Type B pancreatic cell (in vitro differentiated cells): Measurements from ENCODE around the gene B3GALT5. TPM values are rescaled to one million over a fixed set of nuclear protein-coding genes. Genes with fewer than 3 reads are reported as not detected.

Source experiments
- DNase-seq: peaks from one replicate; pipeline ENCODE4 v3.0.0; 2021; ENCODE audit warnings: mixed read lengths; ENCODE audit not compliant: unreplicated experiment; ENCODE audit errors: extremely low spot score
- H3K27ac Mint-ChIP-seq: 2 replicates; pipeline ENCODE4 v1.8.0; 2021; ENCODE audit warnings: mild to moderate bottlenecking, mixed read lengths
- H3K27me3 Mint-ChIP-seq: 2 replicates; pipeline ENCODE4 v1.8.0; 2021; ENCODE audit warnings: mixed read lengths
- H3K36me3 Mint-ChIP-seq: 2 replicates; pipeline ENCODE4 v1.8.0; 2021; ENCODE audit warnings: mixed read lengths
- H3K4me1 Mint-ChIP-seq: one replicate; pipeline ENCODE4 v1.8.0; 2021; ENCODE audit warnings: mixed read lengths; ENCODE audit not compliant: unreplicated experiment
- H3K4me3 Mint-ChIP-seq: 2 replicates; pipeline ENCODE4 v1.8.0; 2021; ENCODE audit warnings: mild to moderate bottlenecking, mixed read lengths
- H3K9me3 Mint-ChIP-seq: 2 replicates; pipeline ENCODE4 v1.8.0; 2021; ENCODE audit warnings: mixed read lengths
- CTCF ChIP-seq: fragments of 200-600 bp; sonication (generic); conservative IDR thresholded peaks from 2 replicates; pipeline ENCODE4 v1.5.0; 2021; ENCODE audit warnings: antibody characterized with exemption, mild to moderate bottlenecking
- total RNA-seq: library from RNA; stranded (reverse); gene quantifications from 2 replicates; pipeline ENCODE4 v1.2.1, GENCODE V29; 2021; ENCODE audit warnings: low replicate concordance

B3GALT5 gene
- total RNA-seq, 1 donor from 2014 or later, result 14.2 TPM

- H3K9me3 Mint-ChIP-seq, result no peaks in the 10 kb centered on the region
- H3K4me1 Mint-ChIP-seq, result peaks cover 25% of the 10 kb centered on the region
- peak overlapping the region; percentile 77 for H3K4me3 Mint-ChIP-seq
- H3K27ac Mint-ChIP-seq, result peak overlapping the region; percentile 66
- no peak for DNase-seq
- H3K36me3 Mint-ChIP-seq, result peaks cover 9% of the 10 kb centered on the region
- H3K27me3 Mint-ChIP-seq, result peaks cover 21% of the 10 kb centered on the region
- no peak for TF ChIP-seq CTCF
These were observed 2.0 kb upstream of the B3GALT5 start for GRCh38 chr21:39610703-39611102.

- Mint-ChIP-seq H3K27me3 (peaks cover 24% of the 10 kb centered on the region), H3K9me3 (peaks cover 4% of the 10 kb centered on the region), H3K36me3 (peaks cover 11% of the 10 kb centered on the region), H3K4me3 (peak overlapping the region; percentile 85), H3K27ac (peak overlapping the region; percentile 80), H3K4me1 (peaks cover 29% of the 10 kb centered on the region)
- TF ChIP-seq CTCF, result no peak
- no peak for DNase-seq
These were observed 1.1 kb upstream of the B3GALT5 start for GRCh38 chr21:39611551-39612190.

GRCh38 chr21:39613041-39613934, 548 bp downstream of the B3GALT5 start:
- Mint-ChIP-seq H3K27me3 (peaks cover 24% of the 10 kb centered on the region), H3K4me3 (peak overlapping the region; percentile 92)
- DNase-seq, result no peak

GRCh38 chr21:39616211-39616772, 3.6 kb downstream of the B3GALT5 start:
- TF ChIP-seq CTCF, result no peak
- Mint-ChIP-seq H3K27ac (peak overlapping the region; percentile 81), H3K4me1 (peaks cover 25% of the 10 kb centered on the region), H3K9me3 (peaks cover 4% of the 10 kb centered on the region), H3K36me3 (peaks cover 18% of the 10 kb centered on the region), H3K4me3 (peak overlapping the region; percentile 77), H3K27me3 (peaks cover 24% of the 10 kb centered on the region)
- DNase-seq, result no peak

More at GRCh38 chr21:39613041-39613934, 548 bp downstream of the B3GALT5 start:
- peaks cover 29% of the 10 kb centered on the region for H3K4me1 Mint-ChIP-seq
- H3K9me3 Mint-ChIP-seq, result peaks cover 4% of the 10 kb centered on the region
- no peak for TF ChIP-seq CTCF
- H3K27ac Mint-ChIP-seq, result peak overlapping the region; percentile 79
- peaks cover 12% of the 10 kb centered on the region for H3K36me3 Mint-ChIP-seq

- Mint-ChIP-seq H3K27me3 (peaks cover 3% of the 10 kb centered on the region), H3K9me3 (peaks cover 9% of the 10 kb centered on the region), H3K4me1 (peaks cover 4% of the 10 kb centered on the region), H3K4me3 (no peak overlapping the region), H3K36me3 (peaks cover 14% of the 10 kb centered on the region), H3K27ac (no peak overlapping the region)
- no peak for TF ChIP-seq CTCF
- no peak for DNase-seq
These were observed 8.1 kb downstream of the B3GALT5 start for GRCh38 chr21:39620856-39621255.
